Ectodermal cell (in vitro differentiated cells): ENCODE results near the gene IQGAP2.
"Not testable (repeated sequence)": the region's sequence is repeated elsewhere in the genome, so short reads cannot be mapped to it uniquely, and the experiment has no call there.

ENCODE experiments used
- H3K27ac ChIP-seq: 2 replicates; pipeline ENCODE4 v1.7.0; 2013; ENCODE audit warnings: mild to moderate bottlenecking, low read depth, low read length; ENCODE audit not compliant: insufficient read depth, poor library complexity, severe bottlenecking
- H3K27me3 ChIP-seq: 2 replicates; pipeline ENCODE4 v1.7.0; 2013; ENCODE audit warnings: mild to moderate bottlenecking, low read length; ENCODE audit not compliant: insufficient read depth, control insufficient read depth, poor library complexity, severe bottlenecking
- H3K36me3 ChIP-seq: one replicate; pipeline ENCODE4 v1.7.0; 2013; ENCODE audit warnings: low read length; ENCODE audit not compliant: control insufficient read depth, insufficient read depth
- H3K4me1 ChIP-seq: one replicate; pipeline ENCODE4 v1.7.0; 2013; ENCODE audit warnings: low read length; ENCODE audit not compliant: control insufficient read depth, insufficient read depth
- H3K4me3 ChIP-seq: 2 replicates; pipeline ENCODE4 v1.7.0; 2013; ENCODE audit warnings: low read depth, low read length, control low read depth; ENCODE audit not compliant: insufficient read depth
- H3K9me3 ChIP-seq: 2 replicates; pipeline ENCODE4 v1.7.0; 2013; ENCODE audit warnings: mild to moderate bottlenecking, low read length, moderate library complexity; ENCODE audit not compliant: control insufficient read depth
- WGBS, 2 experiments: methylation state at CpG; one replicate each; pipeline ENCODE4 v1.1.7; 2013; ENCODE audit warnings: missing lambda C conversion rate in 2 of 2; 5-methylcytosine and 5-hydroxymethylcytosine counted together

IQGAP2 gene

GRCh38 chr5:76728965-76729364 lies 325.9 kb downstream of the IQGAP2 start:
- H3K4me1 ChIP-seq = no peaks in the 10 kb centered on the region
- H3K36me3 ChIP-seq = peaks cover 25% of the 10 kb centered on the region
- WGBS, 2 experiments = 85 to 96% methylated on average over 3 to 4 of the region's 4 CpGs
- H3K9me3 ChIP-seq = no peaks in the 10 kb centered on the region
- no peak overlapping the region for H3K27ac ChIP-seq
- H3K4me3 ChIP-seq = no peak overlapping the region
- no peaks in the 10 kb centered on the region for H3K27me3 ChIP-seq

- Histone ChIP-seq H3K4me3 (no peak overlapping the region), H3K36me3 (peaks cover 25% of the 10 kb centered on the region), H3K9me3 (no peaks in the 10 kb centered on the region), H3K27me3 (no peaks in the 10 kb centered on the region), H3K4me1 (no peaks in the 10 kb centered on the region), H3K27ac (no peak overlapping the region)
- 94% methylated on average over 5 of the region's 5 CpGs for WGBS, 2 experiments
These were observed 326.5 kb downstream of the IQGAP2 start for GRCh38 chr5:76729373-76730290.

DNA sequence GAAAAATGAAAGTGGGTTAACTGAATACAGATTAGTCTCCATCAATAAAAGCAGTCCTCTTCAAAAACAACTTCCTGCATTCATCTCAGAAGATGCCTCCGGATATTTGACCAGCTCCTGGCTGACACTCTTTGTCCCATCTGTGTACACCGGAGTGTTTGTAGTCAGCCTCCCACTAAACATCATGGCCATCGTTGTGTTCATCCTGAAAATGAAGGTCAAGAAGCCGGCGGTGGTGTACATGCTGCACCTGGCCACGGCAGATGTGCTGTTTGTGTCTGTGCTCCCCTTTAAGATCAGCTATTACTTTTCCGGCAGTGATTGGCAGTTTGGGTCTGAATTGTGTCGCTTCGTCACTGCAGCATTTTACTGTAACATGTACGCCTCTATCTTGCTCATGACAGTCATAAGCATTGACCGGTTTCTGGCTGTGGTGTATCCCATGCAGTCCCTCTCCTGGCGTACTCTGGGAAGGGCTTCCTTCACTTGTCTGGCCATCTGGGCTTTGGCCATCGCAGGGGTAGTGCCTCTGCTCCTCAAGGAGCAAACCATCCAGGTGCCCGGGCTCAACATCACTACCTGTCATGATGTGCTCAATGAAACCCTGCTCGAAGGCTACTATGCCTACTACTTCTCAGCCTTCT lies 329.4 kb downstream of the IQGAP2 start:
- Histone ChIP-seq H3K27ac (no peak overlapping the region), H3K4me1 (peaks cover 3% of the 10 kb centered on the region), H3K36me3 (peaks cover 19% of the 10 kb centered on the region), H3K4me3 (no peak overlapping the region), H3K9me3 (no peaks in the 10 kb centered on the region), H3K27me3 (no peaks in the 10 kb centered on the region)
- 94 to 95% methylated on average over 15 of the region's 15 CpGs for WGBS, 2 experiments

DNA sequence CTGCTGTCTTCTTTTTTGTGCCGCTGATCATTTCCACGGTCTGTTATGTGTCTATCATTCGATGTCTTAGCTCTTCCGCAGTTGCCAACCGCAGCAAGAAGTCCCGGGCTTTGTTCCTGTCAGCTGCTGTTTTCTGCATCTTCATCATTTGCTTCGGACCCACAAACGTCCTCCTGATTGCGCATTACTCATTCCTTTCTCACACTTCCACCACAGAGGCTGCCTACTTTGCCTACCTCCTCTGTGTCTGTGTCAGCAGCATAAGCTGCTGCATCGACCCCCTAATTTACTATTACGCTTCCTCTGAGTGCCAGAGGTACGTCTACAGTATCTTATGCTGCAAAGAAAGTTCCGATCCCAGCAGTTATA lies 329.9 kb downstream of the IQGAP2 start:
- 95% methylated on average over 13 of the region's 13 CpGs for WGBS, 2 experiments
- no peaks in the 10 kb centered on the region for H3K9me3 ChIP-seq
- H3K36me3 ChIP-seq = peaks cover 19% of the 10 kb centered on the region
- no peak overlapping the region for H3K4me3 ChIP-seq
- H3K27me3 ChIP-seq = no peaks in the 10 kb centered on the region
- H3K4me1 ChIP-seq = peaks cover 3% of the 10 kb centered on the region
- H3K27ac ChIP-seq = no peak overlapping the region

DNA sequence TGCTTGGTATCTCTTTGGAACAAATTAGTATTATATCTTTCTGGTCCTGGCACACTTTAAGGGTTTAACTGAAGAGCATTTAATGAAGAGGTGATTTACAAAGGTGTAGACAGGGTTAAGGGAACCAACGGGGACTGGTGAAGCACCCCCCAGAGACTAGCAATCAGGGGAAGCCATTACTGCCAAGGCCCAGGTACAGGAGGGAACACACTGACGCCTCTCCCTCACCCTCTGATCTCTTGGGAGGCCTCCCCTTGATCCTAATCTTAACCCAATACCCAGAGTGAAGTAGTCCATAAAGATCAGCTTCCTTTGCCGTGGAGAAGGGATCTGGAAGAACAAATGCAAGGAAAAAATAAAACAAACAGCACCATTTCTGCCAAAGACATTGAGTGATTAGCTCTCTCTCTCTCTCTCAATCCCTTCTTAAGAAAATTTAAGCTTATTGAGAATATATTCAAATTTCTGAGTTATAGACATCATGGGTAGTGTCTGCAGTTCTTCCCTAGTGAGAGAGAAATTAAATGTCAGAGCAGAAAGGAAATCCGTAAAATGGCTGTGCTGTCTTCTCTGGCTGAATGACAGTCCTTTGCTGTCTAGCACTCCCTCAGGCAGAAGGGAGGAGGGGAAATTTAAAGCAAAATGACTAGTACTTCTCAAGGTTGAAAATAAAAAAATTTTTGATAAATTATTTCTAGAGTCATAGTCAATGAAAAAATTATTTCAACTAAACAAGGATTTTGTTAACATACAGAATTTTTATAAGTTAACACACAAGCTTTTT lies 332.9 kb downstream of the IQGAP2 start:
- H3K4me3 ChIP-seq = no peak overlapping the region
- peaks cover 3% of the 10 kb centered on the region for H3K4me1 ChIP-seq
- peaks cover 11% of the 10 kb centered on the region for H3K36me3 ChIP-seq
- H3K9me3 ChIP-seq = no peaks in the 10 kb centered on the region
- 74 to 84% methylated on average over 4 of the region's 4 CpGs for WGBS, 2 experiments
- no peaks in the 10 kb centered on the region for H3K27me3 ChIP-seq
- peak overlapping the region; percentile 50 for H3K27ac ChIP-seq

GRCh38 chr5:76736679-76737556 lies 333.8 kb downstream of the IQGAP2 start:
- 94 to 95% methylated on average over 6 of the region's 6 CpGs for WGBS, 2 experiments
- no peaks in the 10 kb centered on the region for H3K27me3 ChIP-seq
- peaks cover 11% of the 10 kb centered on the region for H3K36me3 ChIP-seq
- peaks cover 3% of the 10 kb centered on the region for H3K4me1 ChIP-seq
- no peak overlapping the region for H3K27ac ChIP-seq
- no peaks in the 10 kb centered on the region for H3K9me3 ChIP-seq
- no peak overlapping the region for H3K4me3 ChIP-seq

GRCh38 chr5:76737846-76738245 lies 334.8 kb downstream of the IQGAP2 start:
- no peaks in the 10 kb centered on the region for H3K9me3 ChIP-seq
- peaks cover 3% of the 10 kb centered on the region for H3K4me1 ChIP-seq
- H3K27me3 ChIP-seq = no peaks in the 10 kb centered on the region
- no peak overlapping the region for H3K27ac ChIP-seq
- peaks cover 5% of the 10 kb centered on the region for H3K36me3 ChIP-seq
- 90 to 91% methylated on average over 5 of the region's 5 CpGs for WGBS, 2 experiments
- H3K4me3 ChIP-seq = no peak overlapping the region

DNA sequence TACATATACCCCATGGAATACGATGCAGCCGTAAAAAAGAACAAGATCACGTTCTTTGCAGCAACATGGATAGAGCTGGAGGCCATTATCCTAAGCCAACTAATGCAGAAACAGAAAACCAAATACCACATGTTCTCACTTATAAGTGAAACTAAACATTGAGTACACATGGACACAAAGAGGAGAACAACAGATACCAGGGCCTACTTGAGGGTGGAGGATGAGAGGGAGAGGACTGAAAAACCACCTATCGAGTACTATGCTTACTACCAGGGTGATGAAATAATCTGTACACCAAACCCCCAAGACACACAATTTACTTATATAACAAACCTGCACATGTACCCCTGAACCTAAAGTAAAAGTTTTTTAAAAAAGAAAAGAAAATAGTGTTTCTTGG lies 338.4 kb downstream of the IQGAP2 start:
- H3K27ac ChIP-seq, H3K27me3 ChIP-seq, H3K36me3 ChIP-seq, H3K4me1 ChIP-seq, H3K4me3 ChIP-seq, H3K9me3 ChIP-seq: not testable (repeated sequence)
- WGBS, 2 experiments = 97% methylated on average over 3 of the region's 4 CpGs

GRCh38 chr5:76742583-76742982 lies 339.5 kb downstream of the IQGAP2 start:
- Histone ChIP-seq H3K27ac (no peak overlapping the region), H3K36me3 (no peaks in the 10 kb centered on the region), H3K4me3 (no peak overlapping the region), H3K9me3 (no peaks in the 10 kb centered on the region), H3K4me1 (no peaks in the 10 kb centered on the region), H3K27me3 (no peaks in the 10 kb centered on the region)
- 87 to 93% methylated on average over 4 of the region's 4 CpGs for WGBS, 2 experiments
